KMS-11 (cell line): ENCODE measurements around the gene TFR2.

Experiments used
- H2AFZ ChIP-seq: fragments of 200-600 bp; sonication (generic); 2 replicates; pipeline ENCODE4 v1.6.1; 2016; ENCODE audit warnings: antibody characterized with exemption, mixed run types, low read depth
- H3K27ac ChIP-seq: fragments of 200-600 bp; sonication (generic); 2 replicates; pipeline ENCODE4 v1.6.1; 2016; ENCODE audit warnings: mild to moderate bottlenecking, mixed run types
- H3K27me3 ChIP-seq: fragments of 200-600 bp; sonication (generic); 2 replicates; pipeline ENCODE4 v1.6.1; 2017; ENCODE audit warnings: mild to moderate bottlenecking, low read depth, mixed run types, moderate library complexity; ENCODE audit not compliant: insufficient read depth
- H3K36me3 ChIP-seq: fragments of 200-600 bp; sonication (generic); 2 replicates; pipeline ENCODE4 v1.6.1; 2017; ENCODE audit warnings: mild to moderate bottlenecking, mixed run types; ENCODE audit not compliant: insufficient read depth
- H3K4me1 ChIP-seq: fragments of 200-600 bp; sonication (generic); 2 replicates; pipeline ENCODE4 v1.6.1; 2016; ENCODE audit warnings: mild to moderate bottlenecking, low read depth, mixed run types; ENCODE audit not compliant: poor library complexity, severe bottlenecking
- H3K4me2 ChIP-seq: fragments of 200-600 bp; sonication (generic); 2 replicates; pipeline ENCODE4 v1.7.0; 2016; ENCODE audit warnings: mild to moderate bottlenecking, mixed run types
- H3K4me3 ChIP-seq: fragments of 200-600 bp; sonication (generic); IDR thresholded peaks from 2 replicates; pipeline ENCODE4 v1.6.1; 2017; ENCODE audit warnings: low read depth, low read length, mixed read lengths; ENCODE audit not compliant: insufficient read depth
- H3K79me2 ChIP-seq: fragments of 200-600 bp; sonication (generic); 2 replicates; pipeline ENCODE4 v1.6.1; 2016; ENCODE audit warnings: low read depth, mixed run types; ENCODE audit not compliant: insufficient read depth
- H3K9ac ChIP-seq: fragments of 200-600 bp; sonication (generic); 2 replicates; pipeline ENCODE4 v1.6.1; 2016; ENCODE audit warnings: mild to moderate bottlenecking, mixed run types
- H4K20me1 ChIP-seq: fragments of 200-600 bp; sonication (generic); 2 replicates; pipeline ENCODE4 v1.6.1; 2016; ENCODE audit warnings: mild to moderate bottlenecking, mixed run types; ENCODE audit not compliant: insufficient read depth
- TF ChIP-seq, protein P1 (sequence below): fragments of 200-600 bp; sonication (generic); conservative IDR thresholded peaks from 2 replicates; pipeline ENCODE4 v1.6.1; 2017; ENCODE audit warnings: low read depth, mild to moderate bottlenecking, antibody characterized with exemption, low read length, moderate library complexity, mixed read lengths

TFR2 gene

DNA sequence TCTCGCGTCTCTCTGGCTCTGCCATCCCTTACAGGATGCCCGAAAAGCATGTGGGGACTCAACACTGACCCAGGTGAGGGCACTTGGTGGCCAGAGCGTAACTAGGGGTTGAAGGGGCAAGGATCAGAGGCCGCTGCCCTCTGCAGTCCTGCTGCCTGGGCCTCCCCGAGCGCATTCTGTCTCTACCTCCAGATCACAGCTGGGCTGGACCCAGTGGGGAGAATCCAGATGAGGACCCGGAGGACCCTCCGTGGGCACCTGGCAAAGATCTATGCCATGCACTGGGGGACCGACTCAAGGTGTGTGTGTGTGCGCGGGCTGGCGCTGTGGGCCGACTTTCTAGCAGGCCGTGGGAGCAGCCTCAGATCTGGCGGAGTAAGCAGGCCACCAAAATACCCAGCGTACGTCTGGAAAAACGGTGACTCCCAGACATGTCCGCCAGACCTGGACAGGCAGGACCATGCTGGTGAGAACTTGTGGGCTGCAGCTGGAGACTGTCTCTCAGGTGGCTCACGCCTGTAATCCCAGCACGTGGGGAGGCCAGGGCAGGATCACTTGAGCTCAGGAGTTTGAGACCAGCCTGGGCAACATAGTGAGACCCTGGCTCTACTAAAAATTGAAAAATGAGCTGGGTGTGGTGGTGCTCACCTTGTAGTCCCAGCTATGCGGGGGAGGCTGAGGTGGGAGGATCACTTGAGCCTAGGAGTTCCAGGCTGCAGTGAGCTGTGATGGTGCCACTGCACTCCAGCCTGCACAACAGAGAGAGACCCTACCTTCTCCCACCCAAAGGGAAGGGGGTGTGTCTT is 35.4 kb upstream of the TFR2 start:
- Histone ChIP-seq H3K27ac (no peak overlapping the region), H3K36me3 (peaks cover 3% of the 10 kb centered on the region; the same call in 1 of the 2 replicates), H3K4me3 (no peak overlapping the region)

DNA sequence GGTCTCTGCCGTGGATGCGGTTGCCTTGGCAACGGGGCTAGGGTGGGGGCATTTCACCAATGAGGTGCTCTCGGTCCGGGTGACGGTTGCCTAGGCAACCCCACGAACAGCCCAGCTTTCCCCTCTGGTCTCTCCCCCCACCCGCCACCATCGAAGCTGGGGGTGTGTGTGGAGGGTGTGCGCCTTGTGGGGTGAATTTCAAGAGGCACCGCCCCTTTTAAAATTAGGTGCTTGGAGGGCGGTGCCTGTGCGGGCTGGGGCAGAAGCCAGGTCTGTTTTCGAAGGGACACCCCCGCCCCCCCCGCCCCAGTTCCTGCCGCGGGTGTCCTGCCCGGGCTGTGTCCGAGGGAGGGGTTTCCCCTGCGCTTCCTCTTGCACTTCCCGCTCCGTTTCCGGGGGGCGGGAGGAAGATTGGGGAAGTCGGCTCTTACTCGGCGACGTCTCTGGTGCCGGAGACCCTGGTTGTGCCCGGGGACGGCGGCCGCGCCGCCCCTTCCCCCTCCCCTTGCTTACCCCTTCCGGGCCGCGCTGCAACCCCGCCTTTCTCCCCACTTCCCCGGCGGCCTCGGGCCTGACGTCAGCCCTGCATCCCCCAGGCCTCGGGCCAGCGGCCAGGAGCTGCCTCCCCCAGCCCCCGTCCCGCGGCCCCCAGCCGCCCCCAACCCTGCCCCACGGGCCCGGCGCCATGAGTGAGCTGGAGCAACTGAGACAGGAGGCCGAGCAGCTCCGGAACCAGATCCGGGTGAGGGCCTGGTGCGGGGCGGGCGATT is 34.4 kb upstream of the TFR2 start:
- no peak overlapping the region for H2AFZ ChIP-seq
- no peak overlapping the region for H3K27ac ChIP-seq
- H3K79me2 ChIP-seq, result peaks cover 19% of the 10 kb centered on the region
- H3K27me3 ChIP-seq, result peaks cover 14% of the 10 kb centered on the region; the same call in 1 of the 2 replicates
- no peaks in the 10 kb centered on the region for H4K20me1 ChIP-seq
- H3K4me1 ChIP-seq, result peaks cover 17% of the 10 kb centered on the region
- no peak overlapping the region for H3K4me3 ChIP-seq
- TF ChIP-seq, protein P1, sequence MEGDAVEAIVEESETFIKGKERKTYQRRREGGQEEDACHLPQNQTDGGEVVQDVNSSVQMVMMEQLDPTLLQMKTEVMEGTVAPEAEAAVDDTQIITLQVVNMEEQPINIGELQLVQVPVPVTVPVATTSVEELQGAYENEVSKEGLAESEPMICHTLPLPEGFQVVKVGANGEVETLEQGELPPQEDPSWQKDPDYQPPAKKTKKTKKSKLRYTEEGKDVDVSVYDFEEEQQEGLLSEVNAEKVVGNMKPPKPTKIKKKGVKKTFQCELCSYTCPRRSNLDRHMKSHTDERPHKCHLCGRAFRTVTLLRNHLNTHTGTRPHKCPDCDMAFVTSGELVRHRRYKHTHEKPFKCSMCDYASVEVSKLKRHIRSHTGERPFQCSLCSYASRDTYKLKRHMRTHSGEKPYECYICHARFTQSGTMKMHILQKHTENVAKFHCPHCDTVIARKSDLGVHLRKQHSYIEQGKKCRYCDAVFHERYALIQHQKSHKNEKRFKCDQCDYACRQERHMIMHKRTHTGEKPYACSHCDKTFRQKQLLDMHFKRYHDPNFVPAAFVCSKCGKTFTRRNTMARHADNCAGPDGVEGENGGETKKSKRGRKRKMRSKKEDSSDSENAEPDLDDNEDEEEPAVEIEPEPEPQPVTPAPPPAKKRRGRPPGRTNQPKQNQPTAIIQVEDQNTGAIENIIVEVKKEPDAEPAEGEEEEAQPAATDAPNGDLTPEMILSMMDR, result no peak
- peaks cover 3% of the 10 kb centered on the region; the same call in 1 of the 2 replicates for H3K36me3 ChIP-seq
- peak overlapping the region; percentile 23; the same call in 1 of the 2 replicates for H3K9ac ChIP-seq
- peak overlapping the region; percentile 54 for H3K4me2 ChIP-seq

More for the DNA sequence above, 35.4 kb upstream of the TFR2 start:
- H3K4me2 ChIP-seq, result peak overlapping the region; percentile 54; the same call in 1 of the 2 replicates
- peaks cover 17% of the 10 kb centered on the region for H3K4me1 ChIP-seq
- H3K79me2 ChIP-seq, result peaks cover 19% of the 10 kb centered on the region
- TF ChIP-seq, protein P1, result no peak
- H3K9ac ChIP-seq, result no peak overlapping the region
- H4K20me1 ChIP-seq, result no peaks in the 10 kb centered on the region
- H3K27me3 ChIP-seq, result peaks cover 4% of the 10 kb centered on the region; the same call in 1 of the 2 replicates
- no peak overlapping the region for H2AFZ ChIP-seq

DNA sequence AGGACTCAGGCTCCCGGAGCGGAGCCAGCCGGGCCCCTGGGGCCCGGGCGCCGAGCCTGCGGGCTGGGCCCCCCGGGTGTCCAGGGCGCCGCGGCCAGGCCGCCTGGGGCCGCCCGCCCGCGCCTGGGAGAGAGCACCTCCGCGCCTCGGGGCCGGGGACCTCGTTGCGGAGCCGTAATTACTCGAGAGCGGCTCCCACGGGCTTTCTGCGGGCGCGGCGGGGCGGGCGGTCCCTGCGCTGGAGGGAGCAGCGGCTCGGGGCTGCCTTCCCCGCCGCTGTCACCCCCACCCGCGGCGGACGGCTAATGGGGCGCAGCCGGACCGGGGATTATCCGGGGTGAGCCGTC is 33.7 kb upstream of the TFR2 start:
- H3K4me1 ChIP-seq, result peaks cover 16% of the 10 kb centered on the region
- peak overlapping the region; percentile 87; the same call in 1 of the 2 replicates for H3K9ac ChIP-seq
- H3K36me3 ChIP-seq, result peaks cover 3% of the 10 kb centered on the region; the same call in 1 of the 2 replicates
- H4K20me1 ChIP-seq, result no peaks in the 10 kb centered on the region
- TF ChIP-seq, protein P1, result no peak
- H3K4me2 ChIP-seq, result peak overlapping the region; percentile 54
- H3K27me3 ChIP-seq, result peaks cover 18% of the 10 kb centered on the region; the same call in 1 of the 2 replicates
- no peak overlapping the region for H2AFZ ChIP-seq
- no peak overlapping the region for H3K27ac ChIP-seq
- peaks cover 19% of the 10 kb centered on the region for H3K79me2 ChIP-seq
- no peak overlapping the region for H3K4me3 ChIP-seq

DNA sequence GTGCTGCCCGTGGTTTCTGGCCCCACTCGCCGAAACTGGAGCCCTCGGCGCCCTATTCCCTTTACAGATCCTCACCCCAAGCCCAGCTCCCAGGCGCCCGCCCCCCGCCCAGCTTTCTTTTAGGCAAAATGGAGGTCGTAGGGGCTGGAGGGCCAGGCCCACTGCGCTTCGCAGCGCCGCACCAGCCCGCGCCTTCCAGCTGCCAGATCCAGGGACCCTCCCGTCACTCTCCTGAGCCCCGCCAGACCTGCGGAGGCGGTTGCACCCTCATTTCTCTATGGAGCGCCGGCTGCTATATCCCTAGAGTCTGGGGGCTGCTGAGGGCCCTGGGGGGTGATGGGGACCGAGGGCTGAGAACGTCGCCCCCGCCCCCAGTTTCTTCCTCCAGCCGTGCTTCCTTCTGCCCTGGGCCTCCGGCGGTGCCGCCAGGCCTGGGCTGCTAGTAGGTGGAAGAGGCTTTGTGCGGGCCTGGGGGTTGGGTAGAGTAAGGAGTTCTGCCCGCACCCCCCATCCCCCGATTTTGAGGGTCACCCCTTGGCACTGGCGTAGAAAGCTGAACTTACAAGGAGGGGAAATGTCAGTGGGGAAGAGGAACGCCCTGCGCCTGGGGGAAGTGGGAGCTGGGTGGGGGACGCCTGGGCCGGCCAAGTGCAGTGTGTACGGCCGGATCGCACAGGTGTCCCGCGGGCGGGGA is 33.2 kb upstream of the TFR2 start:
- H3K27me3 ChIP-seq, result peaks cover 22% of the 10 kb centered on the region; the same call in 1 of the 2 replicates
- H3K79me2 ChIP-seq, result peaks cover 19% of the 10 kb centered on the region
- peaks cover 3% of the 10 kb centered on the region; the same call in 1 of the 2 replicates for H3K36me3 ChIP-seq
- H3K9ac ChIP-seq, result peak overlapping the region; percentile 87
- TF ChIP-seq, protein P1, result no peak
- peaks cover 13% of the 10 kb centered on the region for H3K4me1 ChIP-seq
- peak overlapping the region; percentile 79 for H3K4me2 ChIP-seq
- H3K4me3 ChIP-seq, result no peak overlapping the region
- no peaks in the 10 kb centered on the region for H4K20me1 ChIP-seq
- H3K27ac ChIP-seq, result peak overlapping the region; percentile 37; the same call in 1 of the 2 replicates
- H2AFZ ChIP-seq, result peak overlapping the region; percentile 90
